B cell (primary cell): ENCODE results near the gene POFUT2.

Experiments used
- CTCF ChIP-seq: fragments of 200-600 bp; IDR thresholded peaks from one replicate; pipeline ENCODE4 v1.8.0; 2022; ENCODE audit warnings: antibody characterized with exemption, mild to moderate bottlenecking
- EZH2 ChIP-seq: IDR thresholded peaks from 2 replicates; pipeline ENCODE4 v1.6.1; 2012; ENCODE audit warnings: borderline replicate concordance, low read depth, mild to moderate bottlenecking, moderate library complexity, low read length; ENCODE audit not compliant: insufficient read depth, poor library complexity, severe bottlenecking

DNA sequence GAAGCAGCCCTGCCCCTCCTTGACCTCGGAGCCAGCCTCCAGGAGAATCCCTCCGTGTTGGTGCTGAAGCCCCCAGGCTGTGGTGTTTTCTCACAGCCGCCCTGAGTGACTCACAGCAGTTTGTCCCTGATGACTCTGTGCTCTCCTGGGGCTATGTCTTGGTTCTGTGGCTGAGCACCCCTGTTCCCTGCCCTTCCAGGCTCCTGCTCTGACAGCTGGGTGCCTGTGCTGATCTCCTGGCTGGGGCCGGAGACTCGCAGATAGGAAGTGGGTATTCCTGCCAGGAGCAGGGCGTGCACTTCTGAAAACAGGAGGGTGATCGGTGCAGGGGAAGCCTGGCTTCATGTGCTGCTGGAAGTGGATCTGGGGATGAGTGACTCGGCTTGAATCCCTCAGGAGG lies 34.5 kb downstream of the POFUT2 start:
- TF ChIP-seq EZH2: no peak
- TF ChIP-seq CTCF: no peak
